ENCODE data around the gene SPNS3. TPM values are rescaled to one million over a fixed set of nuclear protein-coding genes. Genes with fewer than 3 reads are reported as not detected.

SPNS3 gene
- polyA plus RNA-seq, 1 donor from 2014 or later: not detected

GRCh38 chr17:4503283-4504025, 69.7 kb downstream of the SPNS3 start:
- no peak overlapping the region for H3K4me3 ChIP-seq (ENCODE audit: low read length)
- H3K9me3 ChIP-seq (ENCODE audit: low read length): no peaks in the 10 kb centered on the region
- no peak overlapping the region for H2AFZ ChIP-seq (ENCODE audit: low read depth, low read length)
- no peaks in the 10 kb centered on the region for H3K36me3 ChIP-seq (ENCODE audit: insufficient read depth, low read length)
- H3K27ac ChIP-seq (ENCODE audit: low read length): no peak overlapping the region
- no peak for TF ChIP-seq SMC3 (conservative IDR thresholded peaks at IDR 0.05; ENCODE audit: poor library complexity)
- TF ChIP-seq CTCF (IDR thresholded peaks at IDR 0.05; ENCODE audit: poor library complexity, severe bottlenecking): no peak
- TF ChIP-seq EZH2 (IDR thresholded peaks at IDR 0.05; ENCODE audit: borderline replicate concordance, insufficient read depth, low read length, poor library complexity, severe bottlenecking): no peak
- no peak for TF ChIP-seq RAD21 (conservative IDR thresholded peaks at IDR 0.05)
- no peak for TF ChIP-seq REST (IDR thresholded peaks at IDR 0.05; ENCODE audit: borderline replicate concordance)
- no peak for TF ChIP-seq MXI1 (conservative IDR thresholded peaks at IDR 0.05; ENCODE audit: poor library complexity, severe bottlenecking)
- TF ChIP-seq EP300 (conservative IDR thresholded peaks at IDR 0.05; ENCODE audit: poor library complexity, severe bottlenecking): no peak
- no peak for TF ChIP-seq TAF1 (IDR thresholded peaks at IDR 0.05; ENCODE audit: low read depth)
- no peak for TF ChIP-seq POLR2AphosphoS5 (IDR thresholded peaks at IDR 0.05)
- H3K27me3 ChIP-seq (ENCODE audit: insufficient read depth, low read depth, low read length): peaks cover 4% of the 10 kb centered on the region
- no peaks in the 10 kb centered on the region for H4K20me1 ChIP-seq (ENCODE audit: insufficient read depth)
- no peaks in the 10 kb centered on the region for H3K9me2 ChIP-seq (ENCODE audit: insufficient read depth, low read length)
- peaks cover 11% of the 10 kb centered on the region for H3K79me2 ChIP-seq (replicated peaks; ENCODE audit: insufficient read depth, low read length)
- H3F3A ChIP-seq (ENCODE audit: insufficient read depth, low read length, poor library complexity, severe bottlenecking): peaks cover 4% of the 10 kb centered on the region
- no peak overlapping the region for H3K9ac ChIP-seq (ENCODE audit: low read length)
- H3K4me2 ChIP-seq (ENCODE audit: low read length): no peak overlapping the region

- H3K36me3 ChIP-seq (ENCODE audit: insufficient read depth, low read length): no peaks in the 10 kb centered on the region
- no peak overlapping the region for H3K4me3 ChIP-seq (ENCODE audit: low read length)
- peaks cover 11% of the 10 kb centered on the region for H3K79me2 ChIP-seq (replicated peaks; ENCODE audit: insufficient read depth, low read length)
- H3F3A ChIP-seq (ENCODE audit: insufficient read depth, low read length, poor library complexity, severe bottlenecking): peaks cover 4% of the 10 kb centered on the region
- H4K20me1 ChIP-seq (ENCODE audit: insufficient read depth): no peaks in the 10 kb centered on the region
- H3K9me3 ChIP-seq (ENCODE audit: low read length): no peaks in the 10 kb centered on the region
- no peak overlapping the region for H3K27ac ChIP-seq (ENCODE audit: low read length)
- no peak overlapping the region for H3K9ac ChIP-seq (ENCODE audit: low read length)
- H3K9me2 ChIP-seq (ENCODE audit: insufficient read depth, low read length): no peaks in the 10 kb centered on the region
- no peak overlapping the region for H3K4me2 ChIP-seq (ENCODE audit: low read length)
- no peak overlapping the region for H2AFZ ChIP-seq (ENCODE audit: low read depth, low read length)
- peaks cover 4% of the 10 kb centered on the region for H3K27me3 ChIP-seq (ENCODE audit: insufficient read depth, low read depth, low read length)
- TF ChIP-seq TAF1 (IDR thresholded peaks at IDR 0.05; ENCODE audit: low read depth) (no peak), RAD21 (conservative IDR thresholded peaks at IDR 0.05) (no peak), EP300 (conservative IDR thresholded peaks at IDR 0.05; ENCODE audit: poor library complexity, severe bottlenecking) (no peak), EZH2 (IDR thresholded peaks at IDR 0.05; ENCODE audit: borderline replicate concordance, insufficient read depth, low read length, poor library complexity, severe bottlenecking) (no peak), REST (IDR thresholded peaks at IDR 0.05; ENCODE audit: borderline replicate concordance) (no peak), SMC3 (conservative IDR thresholded peaks at IDR 0.05; ENCODE audit: poor library complexity) (no peak), CTCF (IDR thresholded peaks at IDR 0.05; ENCODE audit: poor library complexity, severe bottlenecking) (no peak), POLR2AphosphoS5 (IDR thresholded peaks at IDR 0.05) (no peak), MXI1 (conservative IDR thresholded peaks at IDR 0.05; ENCODE audit: poor library complexity, severe bottlenecking) (no peak)
These were observed 70.4 kb downstream of the SPNS3 start for GRCh38 chr17:4504188-4504587.
